DND-41 (cell line): ENCODE data around the gene IL12RB2.
"Not testable (repeated sequence)": the region's sequence is repeated elsewhere in the genome, so short reads cannot be mapped to it uniquely, and the experiment has no call there.

ENCODE experiments used
- ATAC-seq: fragments of 200-7000 bp; cut with Tn5 transposase; 3 replicates; pipeline ENCODE4 v1.9.1; 2021; ENCODE audit warnings: low read depth; ENCODE audit not compliant: insufficient read depth
- DNase-seq: peaks from one replicate; pipeline ENCODE4 v3.0.0-alpha.2; 2020
- H2AFZ ChIP-seq: 2 replicates; pipeline ENCODE4 v1.6.0; 2012; ENCODE audit warnings: low read depth, low read length
- H3K27ac ChIP-seq: 2 replicates; pipeline ENCODE4 v1.5.1; 2012; ENCODE audit warnings: low read length, inconsistent platforms
- H3K27me3 ChIP-seq: fragments of 200-600 bp; sonication (generic); 2 replicates; pipeline ENCODE4 v1.6.0; 2012; ENCODE audit warnings: low read length, mild to moderate bottlenecking, inconsistent platforms; ENCODE audit not compliant: insufficient read depth, poor library complexity
- H3K36me3 ChIP-seq: 2 replicates; pipeline ENCODE4 v1.5.1; 2012; ENCODE audit warnings: low read length, inconsistent platforms; ENCODE audit not compliant: insufficient read depth
- H3K4me1 ChIP-seq: 2 replicates; pipeline ENCODE4 v1.5.1; 2012; ENCODE audit warnings: mild to moderate bottlenecking, low read length; ENCODE audit not compliant: insufficient read depth
- H3K4me2 ChIP-seq: 2 replicates; pipeline ENCODE4 v1.6.0; 2012; ENCODE audit warnings: mild to moderate bottlenecking, moderate library complexity, low read length, inconsistent platforms; ENCODE audit not compliant: insufficient read depth
- H3K4me3 ChIP-seq, 2 experiments: fragments of 200-600 bp in 1 of 2; shearing (Covaris generic) in 1 of 2; 2 replicates each; pipeline ENCODE4 v1.5.1; 2012 to 2016; ENCODE audit warnings: inconsistent platforms in 2 of 2, low read length in 2 of 2, mild to moderate bottlenecking in 2 of 2, low read depth in 1 of 2, moderate library complexity in 1 of 2
- H3K79me2 ChIP-seq: 2 replicates; pipeline ENCODE4 v1.6.0; 2012; ENCODE audit warnings: low read length, inconsistent platforms; ENCODE audit not compliant: insufficient read depth
- H3K9ac ChIP-seq: 2 replicates; pipeline ENCODE4 v1.6.0; 2012; ENCODE audit warnings: low read depth, mild to moderate bottlenecking, inconsistent platforms, low read length, moderate library complexity
- H3K9me3 ChIP-seq: 2 replicates; pipeline ENCODE4 v1.5.1; 2012; ENCODE audit warnings: low read length, moderate library complexity, mild to moderate bottlenecking, inconsistent platforms; ENCODE audit not compliant: insufficient read depth, severe bottlenecking
- H4K20me1 ChIP-seq: 2 replicates; pipeline ENCODE4 v1.6.0; 2012; ENCODE audit warnings: low read length; ENCODE audit not compliant: insufficient read depth
- EZH2 ChIP-seq: IDR thresholded peaks from 3 replicates; pipeline ENCODE4 v1.6.1; 2012; ENCODE audit warnings: borderline replicate concordance, low read depth, mild to moderate bottlenecking, moderate library complexity, low read length, inconsistent platforms; ENCODE audit not compliant: severe bottlenecking
- TF ChIP-seq, protein P1 (sequence below): IDR thresholded peaks from 2 replicates; pipeline ENCODE4 v1.5.1; 2012; ENCODE audit warnings: borderline replicate concordance, low read length, moderate library complexity, mild to moderate bottlenecking; ENCODE audit not compliant: poor library complexity, severe bottlenecking; ENCODE audit errors: extremely low read depth

Gene IL12RB2

DNA sequence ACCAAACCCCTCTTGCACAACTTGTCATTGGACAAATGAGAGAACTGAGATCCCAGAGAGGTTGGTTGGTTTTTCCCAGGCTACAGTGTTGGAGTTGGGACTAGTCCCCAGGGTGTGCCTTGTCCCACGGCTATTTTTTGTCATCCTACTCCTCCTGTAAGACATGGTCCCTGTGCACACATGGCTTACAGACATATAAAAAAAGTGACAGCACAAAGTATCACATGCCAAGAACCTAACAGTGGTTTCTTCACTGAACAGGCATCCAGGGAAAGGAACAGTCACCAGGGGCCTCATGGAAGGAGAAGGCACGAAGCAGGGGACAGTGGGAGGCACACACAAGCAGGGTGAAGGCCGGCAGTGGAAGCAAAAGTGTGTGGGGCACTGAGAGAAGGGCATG lies 86.1 kb downstream of the IL12RB2 start:
- Histone ChIP-seq H3K27ac (peak overlapping the region; percentile 75), H3K9ac (no peak overlapping the region), H2AFZ (no peak overlapping the region), H3K79me2 (no peaks in the 10 kb centered on the region), H3K36me3 (no peaks in the 10 kb centered on the region), H3K4me3 (peak overlapping the region in 1 of 2 experiments; percentile 25; a peak in 1 of 4 replicates), H3K4me1 (peaks cover 25% of the 10 kb centered on the region), H3K9me3 (no peaks in the 10 kb centered on the region), H4K20me1 (peaks cover 6% of the 10 kb centered on the region; the same call in 1 of the 2 replicates), H3K27me3 (no peaks in the 10 kb centered on the region), H3K4me2 (peak overlapping the region; percentile 54)
- no peak for TF ChIP-seq EZH2
- TF ChIP-seq, protein P1, sequence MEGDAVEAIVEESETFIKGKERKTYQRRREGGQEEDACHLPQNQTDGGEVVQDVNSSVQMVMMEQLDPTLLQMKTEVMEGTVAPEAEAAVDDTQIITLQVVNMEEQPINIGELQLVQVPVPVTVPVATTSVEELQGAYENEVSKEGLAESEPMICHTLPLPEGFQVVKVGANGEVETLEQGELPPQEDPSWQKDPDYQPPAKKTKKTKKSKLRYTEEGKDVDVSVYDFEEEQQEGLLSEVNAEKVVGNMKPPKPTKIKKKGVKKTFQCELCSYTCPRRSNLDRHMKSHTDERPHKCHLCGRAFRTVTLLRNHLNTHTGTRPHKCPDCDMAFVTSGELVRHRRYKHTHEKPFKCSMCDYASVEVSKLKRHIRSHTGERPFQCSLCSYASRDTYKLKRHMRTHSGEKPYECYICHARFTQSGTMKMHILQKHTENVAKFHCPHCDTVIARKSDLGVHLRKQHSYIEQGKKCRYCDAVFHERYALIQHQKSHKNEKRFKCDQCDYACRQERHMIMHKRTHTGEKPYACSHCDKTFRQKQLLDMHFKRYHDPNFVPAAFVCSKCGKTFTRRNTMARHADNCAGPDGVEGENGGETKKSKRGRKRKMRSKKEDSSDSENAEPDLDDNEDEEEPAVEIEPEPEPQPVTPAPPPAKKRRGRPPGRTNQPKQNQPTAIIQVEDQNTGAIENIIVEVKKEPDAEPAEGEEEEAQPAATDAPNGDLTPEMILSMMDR: no peak
- no peak for DNase-seq
- ATAC-seq: no peak

DNA sequence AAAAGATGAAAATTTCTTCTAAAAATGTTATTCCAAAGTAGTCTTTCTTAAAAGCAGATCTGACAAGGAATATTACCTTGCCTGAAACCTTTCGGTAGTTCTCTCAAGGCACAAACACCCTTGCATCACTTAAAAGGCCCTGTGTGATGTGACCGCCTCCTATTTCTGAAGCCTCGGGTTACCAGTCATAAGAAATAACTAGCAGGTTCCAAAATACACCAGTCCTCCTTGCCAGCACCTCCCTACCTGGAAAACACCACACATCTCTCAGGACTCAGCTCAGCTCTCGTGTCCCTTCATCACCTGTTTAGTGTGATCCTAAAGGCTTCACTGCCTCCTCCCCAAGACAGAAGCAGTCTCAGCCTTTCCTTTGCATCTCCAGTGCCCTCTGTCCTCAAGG lies 86.9 kb downstream of the IL12RB2 start:
- Histone ChIP-seq H3K27ac (no peak overlapping the region), H3K9ac (no peak overlapping the region), H3K4me2 (no peak overlapping the region), H2AFZ (no peak overlapping the region), H3K9me3 (no peaks in the 10 kb centered on the region), H3K36me3 (no peaks in the 10 kb centered on the region), H3K4me1 (peaks cover 25% of the 10 kb centered on the region), H3K27me3 (no peaks in the 10 kb centered on the region), H3K79me2 (no peaks in the 10 kb centered on the region), H3K4me3 (no peak overlapping the region), H4K20me1 (peaks cover 6% of the 10 kb centered on the region; the same call in 1 of the 2 replicates)
- no peak for TF ChIP-seq EZH2
- ATAC-seq (no peak), DNase-seq (no peak)

DNA sequence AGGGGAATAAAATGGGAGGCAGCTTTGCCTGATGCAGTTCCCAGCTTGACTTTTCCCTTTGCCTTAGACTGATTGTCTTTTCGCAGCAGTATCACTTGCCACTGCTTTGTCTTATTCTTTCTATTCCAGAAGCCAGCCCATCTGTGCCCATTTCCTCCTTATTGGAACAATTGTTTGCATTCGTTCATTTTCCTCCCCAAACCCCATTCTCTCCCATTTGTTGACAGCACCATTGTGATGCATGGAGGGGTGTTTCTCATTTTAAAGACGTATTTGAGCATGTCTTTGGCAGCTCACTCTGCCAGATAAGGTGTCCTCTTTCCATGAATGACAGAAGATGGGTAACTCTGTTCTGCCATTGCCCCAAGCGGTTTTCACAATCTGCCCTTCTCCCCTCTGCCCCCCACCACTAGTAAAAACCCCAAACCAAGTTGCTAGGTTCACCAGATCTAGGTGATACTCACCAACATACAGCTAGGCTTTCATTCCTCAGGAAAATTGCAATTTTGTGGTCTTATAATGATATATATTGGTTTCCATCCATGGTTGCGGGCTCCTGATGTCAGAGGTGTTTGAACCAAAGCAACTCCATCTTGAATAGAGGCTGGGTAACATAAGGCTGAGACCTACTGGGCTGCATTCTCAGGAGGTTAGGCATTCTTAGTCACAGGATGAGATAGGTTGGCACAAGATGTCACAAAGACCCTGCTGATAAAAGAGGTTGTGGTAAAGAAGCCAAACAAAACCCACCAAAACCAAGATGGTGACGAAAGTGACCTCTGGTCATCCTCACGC lies 91.7 kb downstream of the IL12RB2 start:
- no peaks in the 10 kb centered on the region for H3K36me3 ChIP-seq
- no peaks in the 10 kb centered on the region for H3K9me3 ChIP-seq
- no peak for DNase-seq
- H4K20me1 ChIP-seq: no peaks in the 10 kb centered on the region
- H3K27ac ChIP-seq: no peak overlapping the region
- H3K4me1 ChIP-seq: no peaks in the 10 kb centered on the region
- no peaks in the 10 kb centered on the region for H3K79me2 ChIP-seq
- no peak overlapping the region for H3K4me2 ChIP-seq
- H3K4me3 ChIP-seq: no peak overlapping the region
- no peak overlapping the region for H3K9ac ChIP-seq
- TF ChIP-seq, protein P1: no peak
- TF ChIP-seq EZH2: no peak
- no peak for ATAC-seq
- H2AFZ ChIP-seq: no peak overlapping the region
- no peaks in the 10 kb centered on the region for H3K27me3 ChIP-seq

DNA sequence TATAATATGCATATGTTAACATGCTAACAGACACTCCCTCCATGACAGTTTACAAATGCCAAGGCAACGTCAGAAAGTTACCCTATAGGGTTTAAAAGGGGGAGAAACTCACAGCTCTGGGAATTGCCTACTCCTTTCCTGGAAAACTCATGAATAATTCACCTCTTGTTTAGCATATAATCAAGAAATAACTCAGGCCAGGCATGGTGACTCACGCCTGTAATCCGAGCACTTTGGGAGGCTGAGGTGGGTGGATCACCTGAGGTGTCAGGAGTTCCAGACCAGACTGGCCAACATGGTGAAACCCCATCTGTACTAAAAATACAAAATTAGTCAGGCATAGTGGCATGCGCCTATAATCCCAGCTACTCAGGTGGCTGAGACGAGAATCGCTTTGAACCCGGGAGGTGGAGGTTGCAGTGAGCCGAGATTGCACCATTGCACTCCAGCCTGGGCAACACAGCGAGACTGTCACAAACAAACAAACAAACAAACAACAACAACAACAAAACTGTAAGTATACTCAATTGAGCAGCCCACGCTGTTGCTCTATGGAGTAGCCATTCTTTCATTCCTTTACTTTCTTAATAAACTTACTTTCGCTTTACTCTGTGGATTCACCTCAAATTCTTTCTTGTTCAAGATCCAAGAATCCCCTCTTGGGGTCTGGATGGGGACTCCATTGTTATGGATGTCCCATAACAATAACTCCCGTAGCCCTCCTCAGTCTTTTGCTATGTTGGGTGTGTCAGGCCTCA lies 92.5 kb downstream of the IL12RB2 start:
- not testable (repeated sequence) for H2AFZ ChIP-seq, H3K27me3 ChIP-seq, H3K9me3 ChIP-seq, H4K20me1 ChIP-seq, H3K79me2 ChIP-seq, DNase-seq, H3K9ac ChIP-seq, ATAC-seq, H3K36me3 ChIP-seq, H3K4me1 ChIP-seq, H3K4me3 ChIP-seq, H3K4me2 ChIP-seq, H3K27ac ChIP-seq
